Measurements from ENCODE around the gene BRD3.

BRD3 gene

DNA sequence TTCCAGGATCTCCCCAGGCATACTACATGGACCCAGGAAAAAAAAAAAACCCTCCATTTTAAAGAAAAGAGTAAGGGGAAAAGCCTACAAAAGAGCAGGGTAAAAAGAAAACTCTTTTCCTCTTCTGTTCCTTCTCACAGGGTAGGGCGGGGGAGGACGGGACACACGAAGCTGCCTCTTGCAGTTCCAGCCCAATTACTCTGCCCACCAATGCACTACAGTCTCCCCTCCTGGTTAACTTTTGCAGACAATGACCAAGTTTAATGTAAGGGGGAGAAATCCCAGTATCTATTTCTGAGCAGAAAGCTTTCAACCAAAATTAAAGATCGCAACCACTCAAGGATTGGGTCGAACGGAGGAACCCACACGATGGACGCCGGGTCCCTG lies 1.3 kb downstream of the BRD3 start:
- DNase-seq, result no peak

DNA sequence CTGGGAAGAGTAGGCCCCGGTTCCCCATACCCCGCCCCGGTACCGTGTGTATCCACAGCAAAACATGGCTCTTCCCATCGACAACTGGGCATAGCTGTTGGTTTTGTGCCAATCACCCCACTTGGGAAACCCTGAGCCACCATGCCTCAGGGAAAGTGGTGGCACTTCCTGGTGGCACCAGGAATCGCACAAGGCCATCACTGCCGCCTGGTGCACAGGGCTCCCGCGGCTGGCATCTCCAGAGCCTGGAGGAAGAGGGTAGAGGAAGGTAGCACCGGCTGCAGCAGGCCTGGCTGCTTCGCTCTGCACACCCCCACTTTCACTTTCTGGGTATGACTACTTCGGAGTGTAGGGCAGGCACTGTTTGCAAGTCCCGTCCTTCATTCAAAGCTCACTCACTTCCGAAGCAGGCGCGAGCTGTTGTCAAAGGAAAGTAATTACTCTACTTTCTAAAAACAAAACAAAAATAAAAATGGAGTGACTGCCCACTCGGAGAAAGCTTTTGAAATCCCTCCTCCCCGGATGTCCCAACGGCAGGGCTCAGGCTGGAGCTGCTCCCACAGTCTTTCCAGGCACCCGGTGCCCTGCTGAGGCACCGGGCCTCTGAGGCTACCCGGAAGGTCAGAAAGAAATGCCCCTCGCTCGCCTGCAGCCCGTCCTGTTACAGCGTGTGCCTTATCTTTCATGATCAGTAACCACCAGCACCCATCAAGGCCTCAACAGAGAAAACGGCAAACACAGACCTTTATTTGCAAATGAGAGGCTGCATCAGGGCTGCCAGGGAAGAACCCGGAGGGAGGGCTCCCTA lies 2.0 kb downstream of the BRD3 start:
- DNase-seq, result no peak

DNA sequence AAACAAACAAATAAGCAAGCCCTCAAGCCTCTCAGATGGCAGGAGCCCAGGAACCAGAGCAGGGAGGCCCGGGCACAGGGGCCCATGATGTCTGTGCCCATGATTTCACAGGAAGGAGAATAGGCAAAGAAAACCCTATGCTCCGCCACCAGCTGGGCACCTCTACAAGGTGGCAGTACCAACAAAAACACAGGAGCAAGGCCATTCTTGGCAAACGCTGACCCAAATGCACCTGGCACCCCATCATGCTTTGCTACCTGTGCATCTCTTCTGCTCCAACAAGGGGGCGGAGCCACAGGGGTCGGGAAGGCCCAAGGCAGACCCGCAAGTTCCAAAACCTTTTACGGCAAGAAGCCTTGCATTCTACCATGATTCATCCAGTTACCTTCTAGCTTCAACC lies 3.1 kb downstream of the BRD3 start:
- DNase-seq, result no peak

DNA sequence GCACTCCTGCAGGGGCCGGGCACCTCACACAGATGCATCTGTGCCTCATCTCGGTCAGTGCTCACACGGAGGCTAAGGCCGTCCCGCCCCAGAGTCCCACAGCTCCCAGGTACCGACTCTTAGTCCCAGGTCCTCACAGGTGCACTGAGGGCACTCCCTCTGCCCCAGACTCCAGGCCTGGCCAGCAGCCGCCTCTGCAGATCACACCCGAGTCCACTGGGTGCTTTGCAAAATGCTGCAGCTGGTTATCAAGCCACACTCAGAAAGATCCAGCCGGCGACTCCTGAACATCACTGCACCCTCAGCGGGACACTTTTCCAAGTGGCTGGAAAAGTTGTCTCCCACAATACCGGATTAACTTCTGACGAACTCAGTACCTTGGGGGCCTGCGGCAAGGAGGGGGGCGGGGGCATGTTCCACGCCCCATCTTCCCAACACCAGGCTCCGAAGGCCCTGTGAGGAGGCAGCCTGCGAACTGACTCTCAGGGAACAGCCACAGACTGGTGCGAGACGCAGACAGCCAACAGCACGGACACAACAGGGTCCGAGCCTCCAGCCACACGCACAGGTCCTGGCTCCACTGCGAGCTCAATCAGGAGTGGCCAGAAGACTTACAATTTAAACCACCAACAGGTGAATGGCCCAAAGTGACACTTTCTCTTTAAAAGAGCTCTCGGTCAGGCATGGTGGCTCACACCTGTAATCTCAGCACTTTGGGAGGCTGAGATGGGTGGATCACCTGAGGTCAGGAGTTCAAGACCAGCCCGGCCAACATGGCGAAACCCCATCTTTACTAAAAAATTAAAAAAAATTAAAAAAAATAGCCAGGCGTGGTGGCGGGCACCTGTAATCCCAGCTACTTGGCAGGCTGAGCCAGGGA lies 4.0 kb downstream of the BRD3 start:
- no peak for DNase-seq

DNA sequence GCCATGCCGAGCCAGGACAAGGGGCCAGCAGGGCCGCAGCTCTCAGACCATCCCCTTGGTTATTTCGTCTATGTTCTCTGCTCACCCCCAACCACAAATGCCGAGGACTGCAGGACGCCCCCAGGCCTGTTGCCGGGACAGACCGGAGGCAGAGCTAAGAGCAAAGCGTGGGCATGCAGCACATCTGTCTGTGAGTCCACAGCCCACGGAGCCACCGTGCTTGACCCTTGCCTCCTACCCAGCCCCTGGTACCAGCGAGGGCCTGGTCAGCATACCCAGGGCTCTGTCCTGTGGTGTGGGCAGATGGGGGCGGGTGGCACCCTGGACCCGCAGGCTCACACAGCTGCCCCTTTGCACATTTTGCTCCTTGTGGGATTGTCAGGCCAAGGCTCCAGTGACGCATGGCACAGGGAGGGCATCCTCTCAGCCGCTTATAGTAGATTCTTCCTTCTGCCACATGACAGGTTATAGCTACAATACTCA lies 4.7 kb downstream of the BRD3 start:
- no peak for DNase-seq

DNA sequence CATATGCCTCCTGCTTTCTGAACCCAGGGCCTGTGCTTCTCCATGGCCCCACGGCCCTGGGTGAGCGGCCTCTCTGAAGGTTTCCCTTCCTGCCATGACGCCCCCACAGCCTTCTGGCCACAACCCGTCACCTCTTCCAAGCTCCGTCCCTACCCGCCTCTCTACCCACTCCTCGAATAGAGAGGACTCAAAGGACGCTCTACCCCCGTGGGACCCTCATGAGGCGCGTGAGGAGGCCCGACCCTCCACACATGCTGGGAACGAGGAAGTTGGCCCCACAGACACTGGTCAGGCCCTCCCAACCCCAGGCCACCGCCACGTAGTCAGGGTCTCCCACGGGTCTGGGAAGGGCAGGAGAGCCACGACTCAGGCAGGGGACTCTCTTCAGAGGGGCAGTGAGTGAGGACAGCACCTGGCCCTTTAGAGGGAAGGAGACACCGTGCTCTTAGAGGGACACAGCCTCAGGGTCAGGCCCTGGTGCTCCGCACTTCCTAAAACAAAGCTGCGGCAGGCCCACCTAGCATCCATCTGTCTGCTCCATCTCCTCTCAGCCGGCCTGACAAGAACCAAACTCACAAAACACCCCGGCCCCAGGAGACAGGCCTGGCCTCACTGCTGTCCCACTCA lies 5.3 kb downstream of the BRD3 start:
- DNase-seq, result no peak

DNA sequence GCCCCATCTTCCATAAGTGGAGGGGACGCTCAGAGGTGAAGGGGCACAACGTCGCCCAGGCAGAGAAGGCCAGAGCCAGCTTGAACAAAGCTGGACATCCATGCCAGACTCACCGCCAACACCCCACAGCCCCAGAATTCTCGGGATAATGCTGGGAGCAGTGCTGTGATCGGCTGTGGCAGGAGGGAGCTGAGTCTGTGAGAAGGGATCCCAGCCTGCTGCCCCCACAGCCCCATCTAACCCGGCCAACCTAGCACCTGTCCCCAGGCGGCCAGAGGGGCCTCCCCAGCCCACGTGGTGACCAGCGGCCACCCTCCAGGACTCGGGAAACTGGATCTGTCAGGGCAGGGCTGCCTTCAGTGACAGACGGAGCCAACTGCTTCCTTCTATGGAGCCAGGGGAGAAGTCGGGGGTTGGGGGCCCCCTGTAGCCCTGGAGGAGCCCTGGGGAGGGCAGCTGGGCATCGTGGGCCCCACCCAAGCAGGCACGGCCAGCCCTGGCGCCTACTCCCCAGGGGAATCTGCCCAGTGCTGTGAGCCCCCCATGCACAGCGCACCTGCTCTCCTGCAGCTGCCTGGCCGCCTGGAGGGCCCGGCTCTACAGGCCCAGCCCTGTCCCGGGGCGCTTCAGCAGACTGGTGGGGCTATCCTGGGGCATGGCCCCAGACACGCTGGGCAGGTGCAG lies 6.0 kb downstream of the BRD3 start:
- DNase-seq, result no peak

DNA sequence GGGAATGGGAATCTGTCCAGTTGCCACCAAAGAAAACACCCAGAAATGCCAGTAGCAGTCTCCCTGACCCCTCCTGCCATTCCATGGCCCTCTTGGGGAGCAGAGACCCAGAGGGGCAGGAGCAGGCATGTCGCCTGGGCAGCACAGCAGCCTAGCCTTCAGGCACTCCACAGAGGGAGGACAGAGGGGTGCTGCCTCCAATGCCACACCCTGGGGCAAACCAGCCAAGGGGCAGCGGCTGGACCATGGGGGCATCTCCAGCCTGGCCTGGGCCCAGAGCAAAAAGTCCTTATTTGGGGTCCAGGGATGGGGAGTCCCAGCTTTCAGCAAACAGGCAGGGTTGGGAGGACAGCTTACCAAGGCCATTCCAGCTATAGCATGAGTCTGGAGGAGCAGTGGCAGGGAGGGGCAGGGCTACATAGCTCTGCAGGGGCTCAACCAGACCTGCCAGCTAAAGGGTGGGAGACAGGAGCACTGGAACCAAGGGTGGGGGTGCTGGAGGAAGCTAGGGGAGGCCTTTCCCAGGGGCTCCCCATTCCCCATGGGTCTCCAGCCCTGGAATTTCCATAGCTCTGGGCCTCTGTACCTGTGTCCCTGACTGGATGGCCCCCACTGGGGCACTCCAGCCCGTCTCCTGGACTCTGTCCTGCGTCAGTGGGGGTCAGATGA lies 6.7 kb downstream of the BRD3 start:
- DNase-seq, result no peak

DNA sequence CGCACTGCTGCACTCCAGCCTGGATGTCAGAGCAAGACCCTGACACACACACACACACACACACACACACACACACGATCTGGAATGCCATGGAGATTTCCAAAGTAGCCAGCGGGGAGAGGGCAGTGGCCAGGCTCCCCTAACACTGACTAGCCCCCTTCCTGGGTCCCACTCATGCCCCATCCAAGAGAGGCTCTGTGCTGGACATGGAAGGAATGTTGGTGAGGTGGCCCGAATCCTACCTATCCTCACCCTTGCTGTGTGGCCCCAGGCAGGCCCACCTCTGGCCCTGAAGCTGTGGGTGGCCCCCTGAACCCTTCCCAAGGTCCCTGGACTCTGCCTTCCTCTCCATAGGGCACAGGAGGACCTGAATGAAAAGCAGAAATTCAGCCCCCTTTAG lies 7.3 kb downstream of the BRD3 start:
- DNase-seq, result no peak

DNA sequence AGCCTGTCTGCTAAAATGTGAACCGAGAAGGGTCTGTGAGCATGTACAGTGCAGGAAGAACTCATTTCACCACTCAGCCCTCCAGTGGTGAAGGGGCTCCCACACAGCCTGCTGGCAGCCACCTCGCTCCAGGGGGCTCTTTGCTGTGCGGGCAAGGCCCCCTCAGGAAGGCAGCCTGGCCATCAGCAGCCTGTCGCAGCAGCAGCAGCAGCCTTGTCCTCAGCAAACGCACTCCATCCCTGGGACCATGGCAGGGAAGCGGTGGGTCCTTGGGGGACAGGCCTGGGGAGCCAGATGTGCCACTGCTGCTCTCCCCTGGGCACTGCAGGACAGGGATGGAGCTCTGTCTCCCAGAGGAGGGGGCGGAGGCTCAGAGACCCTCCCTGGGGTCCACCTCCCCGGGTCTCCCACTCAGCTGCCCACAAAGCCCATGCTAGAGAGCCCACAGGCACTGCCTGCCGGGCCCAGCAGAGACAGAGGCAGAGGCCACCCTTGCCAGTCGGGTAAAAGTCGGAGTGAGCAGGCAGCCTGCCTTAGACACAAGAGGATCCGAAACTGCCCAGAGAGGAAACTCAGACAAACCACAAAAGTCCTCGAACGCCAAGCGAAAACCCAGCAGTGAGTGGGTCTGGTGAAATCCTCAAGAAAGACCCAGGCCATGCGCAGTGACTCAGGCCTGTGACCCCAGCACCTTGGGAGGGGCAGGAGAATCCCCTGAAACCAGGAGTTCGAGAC lies 8.0 kb downstream of the BRD3 start:
- DNase-seq, result no peak

DNA sequence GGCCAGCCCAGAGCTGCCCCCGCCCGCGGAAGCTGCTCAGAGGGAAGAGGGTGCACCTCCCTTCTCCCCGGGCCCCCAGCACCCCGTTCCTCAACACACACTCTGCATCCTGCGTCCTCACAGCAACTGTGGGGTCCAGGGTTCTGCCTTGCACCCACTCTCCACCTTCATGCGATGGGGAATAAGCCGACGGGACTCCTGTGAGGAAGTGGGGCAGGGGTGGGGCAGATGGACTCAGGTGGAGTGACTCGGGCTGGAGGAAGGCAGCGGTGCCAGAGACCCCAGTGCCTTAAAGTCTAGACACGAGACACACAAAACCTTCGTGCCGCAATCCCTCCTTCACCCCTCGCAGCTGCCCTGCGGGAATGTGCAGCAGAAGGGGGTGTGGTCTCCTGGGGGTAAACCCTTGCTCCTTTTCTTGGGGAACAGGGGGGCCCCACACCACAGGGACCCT lies 8.6 kb downstream of the BRD3 start:
- DNase-seq, result no peak

DNA sequence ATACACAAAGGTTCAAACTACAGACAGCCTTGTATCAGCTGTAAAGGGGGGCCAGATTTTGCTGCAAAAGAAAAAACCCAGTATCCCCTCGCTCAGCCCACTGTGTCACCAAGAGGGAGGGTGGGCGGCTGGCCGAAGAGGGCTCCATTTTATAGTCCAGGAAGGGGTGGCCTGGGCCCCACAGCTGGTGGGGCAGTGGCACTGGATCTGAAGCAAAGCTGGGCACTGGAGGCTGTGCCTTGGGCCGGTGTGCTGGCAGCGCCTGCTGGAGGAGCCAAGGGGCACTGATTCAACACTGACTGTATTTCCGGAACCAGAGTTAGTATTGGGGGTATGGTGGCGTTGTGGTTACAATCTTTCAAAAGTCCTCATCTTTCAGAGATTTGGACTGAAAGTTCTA lies 9.1 kb downstream of the BRD3 start:
- no peak for DNase-seq

DNA sequence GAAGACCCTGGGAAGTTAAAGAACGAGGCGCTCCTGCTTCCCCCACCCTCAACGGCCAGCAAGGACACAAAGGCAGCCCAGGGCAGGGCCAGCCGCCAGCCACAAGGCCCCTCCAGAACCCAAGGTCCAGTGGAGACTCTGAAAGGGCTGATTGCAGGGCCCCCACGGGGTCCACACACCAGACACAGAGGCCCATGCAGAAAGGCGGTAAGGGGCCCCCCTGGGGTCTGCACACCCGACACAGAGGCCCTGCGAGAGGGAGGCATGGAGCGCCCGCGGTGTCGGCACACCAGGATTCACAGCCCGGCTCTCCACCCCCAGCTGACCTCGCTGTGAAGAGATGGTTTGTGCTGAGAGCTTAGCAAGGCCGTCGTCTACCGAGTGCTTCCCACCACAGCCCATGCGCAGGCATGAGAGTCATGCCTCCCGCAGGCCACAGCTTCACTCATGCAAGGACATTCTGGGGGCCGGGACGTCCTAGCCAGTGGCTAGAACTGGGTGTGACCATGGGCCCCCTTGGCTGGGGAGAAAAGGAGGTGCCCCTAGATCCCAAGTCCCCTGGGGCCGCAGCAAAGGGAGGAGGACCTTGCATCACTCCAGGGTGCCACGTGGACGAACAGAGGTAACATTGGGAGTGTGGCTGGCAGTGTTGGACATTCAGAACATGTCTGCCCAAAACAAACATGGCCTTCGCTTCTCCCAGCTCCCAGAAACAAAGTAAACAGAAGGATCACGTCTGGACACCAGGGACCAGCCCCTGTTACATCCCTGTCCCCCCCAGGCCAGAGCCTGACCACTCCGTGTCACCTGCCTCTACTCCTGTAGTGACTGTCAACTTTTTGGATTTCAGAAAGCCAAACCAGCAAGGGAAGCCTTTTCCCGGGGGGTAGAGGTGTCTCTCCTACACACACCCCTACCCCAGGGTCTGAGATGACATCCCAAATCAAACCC lies 9.8 kb downstream of the BRD3 start:
- no peak for DNase-seq

DNA sequence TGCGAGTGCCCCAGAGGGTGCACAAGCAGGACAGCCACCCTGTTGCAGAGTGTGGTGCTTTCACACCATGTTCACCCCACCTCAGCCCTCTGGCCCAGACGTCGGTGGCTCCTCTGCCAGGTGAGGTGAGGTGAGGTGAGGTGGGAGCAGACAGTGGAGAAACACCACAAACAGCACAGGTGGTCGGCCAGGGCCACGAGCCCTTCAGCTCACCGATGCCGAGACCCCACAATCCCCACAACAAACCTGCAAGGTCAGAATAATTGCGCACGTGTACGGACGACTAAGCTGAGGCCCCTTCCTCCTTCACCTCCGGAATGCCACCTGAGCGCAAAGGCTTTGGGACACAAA lies 10.5 kb downstream of the BRD3 start:
- no peak for DNase-seq

DNA sequence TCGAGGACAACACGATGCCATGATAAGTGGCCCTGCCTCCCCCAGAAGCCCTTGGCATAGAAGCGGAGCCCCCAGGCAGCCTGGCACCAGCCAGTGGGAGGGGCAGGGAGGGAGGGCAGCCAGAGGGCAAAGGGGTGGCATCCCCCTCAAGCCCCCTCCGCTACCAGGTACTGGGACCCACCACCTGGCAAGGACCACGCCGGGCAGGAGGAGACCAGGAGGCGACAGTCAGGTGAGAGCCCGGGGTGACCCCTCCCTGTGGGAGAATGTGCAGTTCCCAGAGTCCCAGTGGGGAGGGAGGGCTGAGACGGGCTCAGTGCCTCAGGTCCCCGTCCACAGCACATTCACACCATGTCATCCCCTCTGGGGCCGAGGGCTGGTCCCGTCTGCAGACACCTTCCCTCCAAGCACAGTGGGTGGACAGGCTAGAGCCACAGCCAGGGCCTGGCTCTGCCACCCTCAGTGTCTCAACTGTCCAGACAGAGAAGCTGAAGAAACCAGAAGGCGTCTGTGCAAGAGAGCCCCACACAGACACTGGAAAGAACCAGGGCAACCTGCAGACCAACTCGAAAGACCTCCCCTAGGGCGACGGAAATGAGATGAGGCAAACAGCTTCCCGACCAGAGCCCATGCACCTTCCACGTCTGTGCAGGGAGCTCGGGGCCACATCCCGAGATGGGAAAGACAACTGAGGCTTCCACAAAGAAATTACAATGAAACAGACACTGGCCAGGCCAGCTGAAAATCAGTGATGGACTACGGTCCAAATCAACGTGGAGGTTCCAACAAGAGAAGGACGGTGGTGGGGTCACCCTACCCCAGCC lies 11.1 kb downstream of the BRD3 start:
- DNase-seq, result no peak

DNA sequence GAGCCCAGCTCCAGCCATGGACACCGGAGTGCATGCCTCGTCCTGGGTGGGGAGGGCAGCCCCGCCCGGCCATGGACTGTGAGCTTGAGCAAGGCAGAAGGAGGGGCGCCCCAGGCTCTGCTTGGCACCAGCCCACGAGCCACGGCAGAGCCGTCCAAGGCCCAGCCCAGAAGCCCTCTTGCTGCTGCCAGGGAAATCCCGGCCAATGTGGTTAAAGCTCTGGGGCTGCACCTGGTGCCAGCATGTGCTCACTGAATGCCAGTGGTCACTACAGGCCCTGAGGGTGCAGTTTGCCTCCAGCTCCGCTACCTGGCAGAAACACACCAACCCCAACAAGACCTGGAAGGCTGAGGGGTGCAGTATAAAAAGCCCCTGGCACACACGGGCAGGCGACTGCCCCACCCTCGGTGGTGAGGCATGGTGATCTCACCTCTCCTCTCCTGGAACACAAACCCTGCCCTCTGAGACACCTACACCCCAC lies 11.8 kb downstream of the BRD3 start:
- peak; percentile 57 to 64 for DNase-seq

DNA sequence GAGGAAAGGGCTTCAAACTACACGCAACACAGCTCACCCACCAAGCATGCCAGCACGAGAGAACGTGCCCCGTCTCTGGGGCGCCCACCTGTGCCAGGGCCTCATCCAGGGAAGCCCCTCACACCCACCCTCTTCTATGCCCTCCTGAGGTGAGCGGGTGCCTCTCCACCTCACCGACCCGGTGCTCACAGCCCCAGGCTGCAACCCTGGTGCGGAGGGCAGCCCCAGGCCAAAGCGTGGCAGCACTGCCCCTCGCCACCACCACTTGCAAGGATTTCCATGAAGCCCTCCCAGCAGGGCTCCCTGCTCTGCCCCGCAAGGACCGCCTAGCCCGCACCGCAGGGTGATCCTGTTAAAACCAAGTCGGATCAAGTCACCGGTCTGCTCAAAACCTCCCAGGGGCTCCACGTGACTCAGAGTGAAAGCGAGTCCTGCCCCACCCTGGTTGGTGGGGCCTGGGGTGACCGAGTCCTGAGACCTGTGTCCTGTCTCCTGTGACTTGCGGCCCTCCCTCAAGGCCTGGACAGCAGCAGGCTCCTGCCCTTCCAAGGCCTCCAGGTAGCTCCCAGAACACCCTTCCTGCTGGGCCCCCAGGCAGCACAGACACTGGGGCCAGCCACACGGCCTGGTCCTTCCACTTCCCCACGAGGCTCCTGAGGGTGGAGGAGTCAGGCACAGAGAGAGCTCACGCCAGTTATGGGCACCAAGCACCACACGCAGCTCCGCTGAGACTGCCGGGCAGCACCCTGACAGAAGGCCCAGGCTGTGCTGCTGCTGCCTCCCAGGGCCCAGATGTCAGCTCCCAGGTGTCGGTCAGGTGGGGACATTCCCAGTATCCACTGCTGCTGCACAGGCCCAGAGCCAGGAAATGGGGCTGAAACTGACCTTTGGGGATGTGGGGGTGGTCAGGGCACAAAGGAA lies 12.7 kb downstream of the BRD3 start:
- DNase-seq, result no peak
